A673 (cell line): ENCODE measurements around the gene GATC. TPM values are rescaled to one million over a fixed set of nuclear protein-coding genes. Genes with fewer than 3 reads are reported as not detected.

Experiments
- BruUV-seq: library from RNA; stranded (reverse); fragments of 400-500 nt; replicated peaks from 2 replicates; lab custom pipeline; 2021; lab: Mats Ljungman, UMichigan
- CTCF ChIA-PET: fragments of 300-600 bp; sonication (Branson Sonifier 250); formaldehyde crosslinking; loops from one replicate; lab custom pipeline; 2022; ENCODE audit warnings: antibody characterized with exemption; lab: Charles Lee
- POLR2A ChIA-PET: fragments of 300-600 bp; sonication (Branson Sonifier 250); formaldehyde crosslinking; loops from one replicate; lab custom pipeline; 2022; ENCODE audit warnings: antibody characterized with exemption; ENCODE audit not compliant: low non-redundant PET; lab: Charles Lee
- DNase-seq: peaks from one replicate; pipeline ENCODE4 v3.0.0-alpha.2; 2015; ENCODE audit warnings: low spot score
- H3K27ac ChIP-seq: fragments of 200-600 bp; sonication (generic); 2 replicates; pipeline ENCODE4 v1.5.1; 2016; ENCODE audit warnings: mixed run types, low read depth, mild to moderate bottlenecking, mixed read lengths, antibody characterized with exemption, low read length; ENCODE audit not compliant: poor library complexity, severe bottlenecking
- H3K27me3 ChIP-seq: fragments of 200-600 bp; sonication (generic); replicated peaks from 2 replicates; pipeline ENCODE4 v1.6.1; 2017; ENCODE audit warnings: mixed run types, low read depth, mild to moderate bottlenecking, mixed read lengths, antibody characterized with exemption, low read length; ENCODE audit not compliant: insufficient read depth, poor library complexity
- H3K36me3 ChIP-seq: fragments of 200-600 bp; sonication (generic); 2 replicates; pipeline ENCODE4 v1.6.1; 2016; ENCODE audit warnings: mixed run types, mild to moderate bottlenecking, mixed read lengths, antibody characterized with exemption, low read length; ENCODE audit not compliant: insufficient read depth, poor library complexity, severe bottlenecking
- H3K4me1 ChIP-seq: fragments of 200-600 bp; sonication (generic); 2 replicates; pipeline ENCODE4 v1.6.1; 2017; ENCODE audit warnings: mixed run types, mild to moderate bottlenecking, mixed read lengths, antibody characterized with exemption, low read length; ENCODE audit not compliant: insufficient read depth, poor library complexity, severe bottlenecking
- H3K4me3 ChIP-seq: fragments of 200-600 bp; sonication (generic); 2 replicates; pipeline ENCODE4 v1.5.1; 2016; ENCODE audit warnings: low read depth, mixed run types, mild to moderate bottlenecking, mixed read lengths, low read length; ENCODE audit not compliant: poor library complexity, severe bottlenecking
- H3K9me3 ChIP-seq: fragments of 200-600 bp; sonication (generic); 2 replicates; pipeline ENCODE4 v1.6.1; 2016; ENCODE audit warnings: mixed run types, low read depth, mild to moderate bottlenecking, mixed read lengths, antibody characterized with exemption, low read length; ENCODE audit not compliant: poor library complexity, severe bottlenecking
- EZH2 ChIP-seq: fragments of 200-600 bp; sonication (generic); IDR thresholded peaks from 2 replicates; pipeline ENCODE4 v1.6.1; 2017; ENCODE audit warnings: borderline replicate concordance, low read depth, mild to moderate bottlenecking, mixed read lengths, antibody characterized with exemption, low read length; ENCODE audit not compliant: poor library complexity, severe bottlenecking
- intact Hi-C: fragments of 100-400 bp; cut with micrococcal nuclease; formaldehyde crosslinking; loops from one replicate; pipeline ENCODE4 v1.10.0; 2022; ENCODE audit not compliant: unreplicated experiment
- total RNA-seq: library from RNA; stranded (reverse); gene quantifications from 2 replicates; pipeline ENCODE4 v1.2.3, GENCODE V29; 2021
- TF ChIP-seq, protein P1 (sequence below): fragments of 300-800, 200-600 bp; sonication (generic); conservative IDR thresholded peaks from 2 replicates; pipeline ENCODE4 v1.5.1; 2017; ENCODE audit warnings: low read depth, mild to moderate bottlenecking, antibody characterized with exemption, low read length, moderate library complexity, mixed read lengths

GATC gene
- total RNA-seq, 1 experiment from 2014 or later = 42.4 TPM

DNA sequence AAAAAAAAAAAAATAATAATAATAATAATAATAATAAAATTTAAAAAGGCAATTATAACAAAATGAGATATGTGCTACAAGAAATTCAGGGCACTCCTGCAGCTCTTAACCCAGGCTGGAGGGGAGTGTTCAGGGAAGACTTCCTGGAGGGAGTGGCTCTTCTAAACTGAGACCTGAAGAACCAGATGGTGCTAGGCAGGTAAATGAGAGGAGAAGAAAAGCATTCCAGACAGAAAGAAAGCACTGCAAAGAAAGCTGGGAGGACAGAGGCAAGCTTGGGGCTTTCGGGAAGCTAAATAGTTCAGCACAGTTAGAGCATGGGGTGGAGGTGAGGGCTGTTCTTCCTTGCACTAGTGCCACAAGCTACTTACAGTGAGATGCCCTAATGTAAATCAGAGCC is 33.2 kb downstream of the GATC start:
- no peaks in the 10 kb centered on the region for H3K4me1 ChIP-seq
- TF ChIP-seq, protein P1, sequence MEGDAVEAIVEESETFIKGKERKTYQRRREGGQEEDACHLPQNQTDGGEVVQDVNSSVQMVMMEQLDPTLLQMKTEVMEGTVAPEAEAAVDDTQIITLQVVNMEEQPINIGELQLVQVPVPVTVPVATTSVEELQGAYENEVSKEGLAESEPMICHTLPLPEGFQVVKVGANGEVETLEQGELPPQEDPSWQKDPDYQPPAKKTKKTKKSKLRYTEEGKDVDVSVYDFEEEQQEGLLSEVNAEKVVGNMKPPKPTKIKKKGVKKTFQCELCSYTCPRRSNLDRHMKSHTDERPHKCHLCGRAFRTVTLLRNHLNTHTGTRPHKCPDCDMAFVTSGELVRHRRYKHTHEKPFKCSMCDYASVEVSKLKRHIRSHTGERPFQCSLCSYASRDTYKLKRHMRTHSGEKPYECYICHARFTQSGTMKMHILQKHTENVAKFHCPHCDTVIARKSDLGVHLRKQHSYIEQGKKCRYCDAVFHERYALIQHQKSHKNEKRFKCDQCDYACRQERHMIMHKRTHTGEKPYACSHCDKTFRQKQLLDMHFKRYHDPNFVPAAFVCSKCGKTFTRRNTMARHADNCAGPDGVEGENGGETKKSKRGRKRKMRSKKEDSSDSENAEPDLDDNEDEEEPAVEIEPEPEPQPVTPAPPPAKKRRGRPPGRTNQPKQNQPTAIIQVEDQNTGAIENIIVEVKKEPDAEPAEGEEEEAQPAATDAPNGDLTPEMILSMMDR = no peak
- TF ChIP-seq EZH2 = no peak
- H3K27ac ChIP-seq = no peak overlapping the region
- no peaks in the 10 kb centered on the region for H3K27me3 ChIP-seq
- no peaks in the 10 kb centered on the region for H3K36me3 ChIP-seq
- DNase-seq = no peak
- ChIA-PET POLR2A (no interaction called here), CTCF (no interaction called here)
- no peak overlapping the region for H3K4me3 ChIP-seq
- no peaks in the 10 kb centered on the region for H3K9me3 ChIP-seq
- no TSS peak for BruUV-seq
- intact Hi-C loops = no loop called here

DNA sequence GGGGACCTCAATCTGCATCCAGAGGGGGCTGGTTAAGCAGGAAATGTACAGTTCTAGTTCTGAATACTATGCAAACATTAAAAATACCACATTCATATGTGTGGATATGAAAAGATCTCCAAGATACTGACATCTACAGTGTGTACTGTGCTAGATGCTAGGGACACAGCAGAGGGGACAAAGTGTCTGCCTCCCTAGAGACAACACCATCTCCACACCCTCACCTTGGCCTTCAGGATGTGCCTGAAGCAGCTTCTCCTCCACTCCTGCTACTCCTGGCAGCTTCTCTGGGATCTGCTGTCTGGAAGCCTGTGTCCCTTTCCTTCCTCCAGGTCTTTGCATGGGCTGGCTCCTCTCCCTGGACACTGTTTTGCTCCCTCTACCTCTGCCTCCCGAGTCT is 34.0 kb downstream of the GATC start:
- Histone ChIP-seq H3K4me3 (no peak overlapping the region), H3K4me1 (no peaks in the 10 kb centered on the region), H3K27ac (no peak overlapping the region), H3K9me3 (no peaks in the 10 kb centered on the region), H3K36me3 (no peaks in the 10 kb centered on the region), H3K27me3 (no peaks in the 10 kb centered on the region)
- intact Hi-C loops = no loop called here
- TF ChIP-seq, protein P1 = no peak
- TF ChIP-seq EZH2 = no peak
- no TSS peak for BruUV-seq
- ChIA-PET CTCF (interaction anchor here (0.6 kb wide), 1 partner anchor 50 kb away, joined by 3 read pairs; no protein-coding TSS in a partner anchor), POLR2A (no interaction called here)
- DNase-seq = no peak

DNA sequence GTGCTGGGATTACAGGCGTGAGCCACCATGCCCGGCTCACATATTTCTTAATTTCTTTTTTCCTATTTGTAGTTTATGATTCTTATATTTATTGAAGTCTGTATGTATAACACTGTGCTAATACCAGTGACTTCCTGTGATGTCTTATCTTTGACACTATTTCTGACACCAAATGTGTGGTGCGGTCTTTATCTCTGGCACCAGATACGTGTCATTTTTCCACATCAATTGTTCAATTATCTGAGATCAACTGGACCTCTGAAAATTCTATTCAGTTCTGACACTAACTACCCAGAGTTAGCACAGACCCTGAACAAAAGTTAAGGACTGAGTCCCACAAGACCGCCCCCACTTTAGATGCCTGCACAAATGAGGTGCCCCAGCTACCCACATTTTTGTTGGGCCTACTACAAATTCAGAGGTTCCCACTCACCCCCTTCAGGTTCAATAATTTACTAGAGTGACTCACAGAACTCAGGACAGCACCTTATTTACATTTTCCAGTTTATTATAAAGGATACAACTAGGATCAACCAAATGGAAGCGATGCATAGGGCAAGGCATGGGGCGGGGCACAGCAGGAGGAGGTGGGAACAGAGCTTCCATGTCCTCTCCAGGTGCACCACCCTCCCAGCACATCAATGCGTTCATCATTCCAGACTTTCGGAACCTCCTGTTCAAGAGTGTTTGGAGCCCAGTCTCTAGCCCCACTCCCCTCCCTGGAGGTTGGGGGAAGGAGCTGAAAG is 35.0 kb downstream of the GATC start:
- no peak for DNase-seq
- no peaks in the 10 kb centered on the region for H3K4me1 ChIP-seq
- ChIA-PET CTCF (no interaction called here), POLR2A (interaction anchor here (0.7 kb wide), 1 partner anchor 1052 kb away, joined by 11 read pairs; no protein-coding TSS in a partner anchor)
- no peaks in the 10 kb centered on the region for H3K27me3 ChIP-seq
- intact Hi-C loops = no loop called here
- H3K9me3 ChIP-seq = no peaks in the 10 kb centered on the region
- no TSS peak for BruUV-seq
- no peak for TF ChIP-seq EZH2
- TF ChIP-seq, protein P1 = no peak
- no peak overlapping the region for H3K27ac ChIP-seq
- H3K4me3 ChIP-seq = no peak overlapping the region
- H3K36me3 ChIP-seq = no peaks in the 10 kb centered on the region
